GM19324 (cell line): ENCODE results near the gene HOXB1.

ENCODE experiments used
- ATAC-seq: cut with Tn5 transposase; IDR thresholded peaks from one replicate; pipeline ENCODE4 v1.9.1; 2021; ENCODE audit warnings: mild to moderate bottlenecking, moderate library complexity; ENCODE audit not compliant: unreplicated experiment, low FRiP score

The HOXB1 gene

DNA sequence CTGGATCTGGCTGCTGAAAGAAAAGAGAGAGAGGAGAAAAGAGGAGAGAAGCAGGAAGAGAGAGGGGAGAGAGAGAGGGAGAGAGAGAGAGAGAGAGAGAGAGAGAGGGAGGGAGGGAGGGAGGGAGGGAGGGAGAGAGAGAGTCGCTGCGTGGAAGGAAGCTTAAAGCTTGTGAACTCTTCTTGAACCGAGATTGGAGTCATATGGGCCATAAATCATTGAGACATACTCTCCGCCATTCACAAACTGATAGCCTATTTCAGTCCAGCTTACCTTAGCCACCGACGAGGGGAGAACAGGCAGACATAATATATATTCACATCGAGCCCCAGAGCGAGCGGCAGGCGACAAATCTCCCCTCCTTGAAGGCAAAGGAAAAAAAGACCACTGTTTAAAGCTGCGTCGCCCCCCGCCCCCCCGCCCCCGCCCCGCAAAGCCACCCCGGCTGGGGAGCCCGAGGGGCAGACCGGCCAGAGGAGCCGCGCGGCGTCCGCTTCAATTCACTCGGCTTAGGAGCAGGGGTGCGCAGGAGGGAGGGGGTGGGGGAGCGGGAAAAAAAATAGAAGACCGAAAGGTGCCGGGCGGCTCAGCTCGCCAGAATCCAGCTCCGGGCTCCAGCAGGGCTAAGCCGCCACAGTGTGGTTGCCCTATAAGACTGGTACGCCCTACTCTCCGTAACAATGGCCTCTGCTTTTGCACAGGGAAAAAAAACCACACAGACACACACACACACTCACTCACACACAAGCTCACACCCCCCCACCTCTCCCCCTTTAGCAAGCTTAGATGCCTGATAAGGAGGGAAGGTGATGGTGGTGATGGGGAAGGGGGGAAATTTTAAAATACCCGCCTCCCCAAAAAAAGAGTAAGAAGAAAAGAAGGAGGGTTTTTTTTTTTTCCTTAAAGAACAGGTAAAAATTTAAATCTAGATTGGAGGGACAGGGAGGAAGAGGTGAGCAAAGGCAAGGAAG lies 24.7 kb upstream of the HOXB1 start:
- ATAC-seq = no peak

GRCh38 chr17:48554412-48555257 lies 23.8 kb upstream of the HOXB1 start:
- no peak for ATAC-seq

- ATAC-seq = no peak
Measured at GRCh38 chr17:48553826-48554225, 23.0 kb upstream of the HOXB1 start.

DNA sequence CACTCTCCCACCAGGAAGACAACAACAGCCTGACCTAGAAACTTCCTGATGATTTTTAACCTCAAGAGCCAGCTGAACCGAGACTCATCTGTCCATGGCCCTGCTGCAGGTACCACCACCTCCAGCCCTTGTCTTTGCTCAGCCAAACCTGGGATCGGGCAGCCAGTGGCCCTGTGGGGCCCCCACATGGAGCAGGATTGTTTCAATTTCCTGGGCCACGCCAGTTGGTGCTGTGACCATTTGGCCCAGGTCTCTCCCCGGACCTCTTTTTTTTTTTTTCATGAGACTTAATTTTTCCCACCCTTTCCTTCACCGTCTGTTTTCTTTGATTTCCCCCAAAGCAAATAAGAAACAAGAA lies 22.4 kb upstream of the HOXB1 start:
- ATAC-seq = no peak

- ATAC-seq = no peak
Measured at GRCh38 chr17:48552466-48553189, 21.8 kb upstream of the HOXB1 start.

- no peak for ATAC-seq
Measured at GRCh38 chr17:48551596-48552465, 21.0 kb upstream of the HOXB1 start.

- no peak for ATAC-seq
Measured at GRCh38 chr17:48551214-48551555, 20.4 kb upstream of the HOXB1 start.

DNA sequence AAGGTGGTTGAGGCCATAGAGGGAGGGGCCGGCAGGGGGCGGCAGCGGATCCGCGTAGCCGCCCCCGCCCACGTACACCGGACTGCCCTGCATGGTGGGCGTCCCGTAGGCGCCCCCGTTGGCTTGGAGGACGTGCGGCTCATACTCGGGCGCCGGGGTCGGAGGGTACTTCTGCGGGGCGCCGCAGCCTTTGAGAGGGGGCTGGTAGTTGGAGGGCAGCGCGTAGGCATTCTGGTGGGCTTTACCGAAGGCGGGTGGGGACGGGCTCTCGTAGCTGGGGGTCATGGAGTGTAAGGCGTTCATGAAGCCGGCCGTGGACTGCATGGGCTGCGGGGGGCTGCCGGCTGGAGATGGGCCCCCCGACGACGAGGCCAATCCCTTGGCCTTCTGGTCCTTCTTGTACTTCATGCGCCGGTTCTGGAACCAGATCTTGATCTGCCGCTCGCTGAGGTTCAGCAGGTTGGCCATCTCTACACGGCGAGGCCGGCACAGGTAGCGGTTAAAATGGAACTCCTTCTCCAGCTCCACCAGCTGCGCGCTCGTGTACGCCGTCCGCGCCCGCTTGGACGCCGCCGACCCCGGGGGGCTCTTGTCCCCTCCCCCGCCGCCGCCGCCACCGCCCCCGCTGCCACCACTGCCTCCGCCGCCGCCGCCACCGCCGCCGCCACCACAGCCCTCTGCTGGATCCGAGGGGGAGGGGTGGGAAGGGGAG lies 19.8 kb upstream of the HOXB1 start:
- no peak for ATAC-seq

- ATAC-seq = no peak
Measured at GRCh38 chr17:48549914-48550501, 19.2 kb upstream of the HOXB1 start.

- ATAC-seq = no peak
Measured at GRCh38 chr17:48549281-48549630, 18.4 kb upstream of the HOXB1 start.

DNA sequence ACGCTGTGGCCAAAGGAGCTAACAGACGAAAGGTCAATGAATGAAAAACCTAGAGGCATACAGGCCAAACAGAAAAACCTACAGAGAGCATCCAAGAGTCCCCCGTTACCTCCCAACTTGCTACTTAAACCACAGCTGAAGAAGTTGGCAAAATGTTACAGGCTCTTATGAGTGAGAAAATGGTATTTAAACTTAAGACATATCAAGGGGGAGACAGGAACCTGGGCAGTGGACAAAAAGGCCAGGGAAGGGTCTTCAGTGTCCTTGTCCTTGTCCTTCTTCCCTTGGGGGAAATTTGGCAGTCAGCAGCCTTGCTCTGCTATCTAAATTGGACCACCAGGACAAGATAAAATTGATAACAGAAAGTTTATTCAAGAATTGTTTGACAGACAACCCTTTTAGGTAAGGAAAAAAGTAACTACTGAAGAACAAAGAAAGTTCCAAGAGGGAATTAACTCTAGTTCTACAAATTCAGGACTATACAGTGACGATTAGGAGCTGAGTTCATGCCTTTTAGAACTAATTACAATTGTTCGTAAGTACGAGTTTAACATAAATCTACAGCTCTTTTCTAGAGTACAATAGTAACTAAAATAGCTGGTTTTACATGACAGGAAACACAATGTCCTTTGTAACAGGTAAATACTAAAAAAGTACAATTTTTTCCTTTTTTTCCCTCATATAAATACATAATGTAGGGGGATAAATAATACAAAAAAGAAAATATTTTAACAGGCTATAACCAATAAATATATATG lies 17.9 kb upstream of the HOXB1 start:
- no peak for ATAC-seq

GRCh38 chr17:48547808-48548522 lies 17.2 kb upstream of the HOXB1 start:
- no peak for ATAC-seq

- no peak for ATAC-seq
Measured at GRCh38 chr17:48546924-48547807, 16.4 kb upstream of the HOXB1 start.

DNA sequence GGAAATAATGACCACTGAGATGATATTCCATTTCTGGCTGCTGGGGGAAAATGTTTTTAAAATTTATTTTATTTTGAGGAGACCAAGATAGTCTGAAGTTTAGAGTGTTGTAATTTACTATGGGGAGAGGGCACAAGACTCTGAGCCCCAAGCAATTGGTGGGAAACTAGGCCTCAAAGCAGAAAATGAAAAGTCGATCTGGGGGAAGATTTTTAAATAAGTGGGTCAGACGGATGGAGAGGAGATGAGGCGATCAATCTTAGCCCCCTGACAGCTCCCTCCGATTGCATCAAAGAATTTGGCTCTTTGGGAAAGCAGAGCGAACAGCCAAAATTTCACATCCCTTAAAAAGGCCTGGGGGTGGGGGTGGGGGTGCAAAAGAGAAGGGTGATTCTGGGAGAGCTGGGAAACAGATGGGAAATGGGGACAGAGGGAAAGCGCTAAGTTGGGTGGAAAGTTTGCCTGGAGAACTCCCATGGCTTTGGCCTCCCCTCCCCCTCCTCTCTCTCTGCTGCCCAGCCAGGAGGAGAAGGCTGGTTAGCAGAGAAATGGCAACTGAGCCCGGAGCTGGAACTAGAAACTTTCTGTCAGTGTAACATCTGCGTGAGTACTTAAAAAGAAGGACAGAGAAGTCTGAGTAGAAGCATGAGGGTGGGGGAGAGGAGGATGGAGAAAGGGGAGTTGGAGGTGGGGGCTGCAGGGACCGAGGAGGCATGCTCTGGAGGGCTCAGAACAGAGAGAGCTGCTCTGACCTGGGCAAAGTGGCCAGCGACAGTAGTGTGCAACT lies 15.5 kb upstream of the HOXB1 start:
- ATAC-seq = no peak

GRCh38 chr17:48545539-48545938 lies 14.7 kb upstream of the HOXB1 start:
- ATAC-seq = no peak

DNA sequence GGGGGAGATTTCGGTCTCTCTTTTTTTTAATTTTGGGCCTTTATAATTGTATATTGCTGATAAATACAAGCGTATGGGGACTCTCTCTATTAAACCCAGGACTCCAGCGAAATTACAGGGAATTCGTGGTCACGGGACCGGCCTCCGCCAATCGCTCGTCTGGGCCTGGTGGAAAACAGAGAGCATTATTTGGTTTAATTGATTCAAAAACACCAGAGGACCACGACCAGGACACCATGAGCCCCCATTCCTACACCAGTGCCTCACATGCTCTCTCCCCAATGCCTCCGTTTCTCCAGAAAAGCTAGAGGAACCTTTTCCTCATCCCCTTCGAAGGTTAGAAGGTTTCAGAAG lies 14.2 kb upstream of the HOXB1 start, which contains the start of gene HOXB2:
Gene HOXB2 (minus strand): TSS at position 88 of the 354 bp plus-strand sequence. CDS start 198 bp downstream, outside the sequence.
- ATAC-seq = no peak
